ENCODE data around the gene RD3L.

- TF ChIP-seq CTCF (IDR thresholded peaks at IDR 0.05) (no peak), POLR2A (IDR thresholded peaks at IDR 0.05; ENCODE audit: low read depth) (no peak), EP300 (IDR thresholded peaks at IDR 0.05) (no peak)
Measured at GRCh38 chr14:103935102-103935501, 7.2 kb downstream of the RD3L start.

Measured in esophagus muscularis mucosa (tissue), 4 donors.